K562 (cell line): Measurements from ENCODE around the gene CDC45. TPM values are rescaled to one million over a fixed set of nuclear protein-coding genes. Genes with fewer than 3 reads are reported as not detected.
A peak's percentile ranks its signal among the peaks of the same experiment; 100 is the strongest.

Experiments
- ATAC-seq: fragments of 200-7000 bp; cut with Tn5 transposase; 3 replicates; pipeline ENCODE4 v1.9.1; 2020; ENCODE audit warnings: moderate library complexity
- BruUV-seq: library from RNA; stranded (reverse); fragments of 400-500 nt; replicated peaks from 2 replicates; lab custom pipeline; 2021; lab: Mats Ljungman, UMichigan
- CTCF ChIA-PET: fragments of 300-600 bp; formaldehyde crosslinking; extraction: SDS; loops from one replicate; lab custom pipeline; 2021; ENCODE audit warnings: low intra/inter-chr PET ratio; lab: Yijun Ruan, JAX
- POLR2A ChIA-PET: fragments of 300-600, 350-650 bp; sonication (Branson Sonifier 250); formaldehyde crosslinking; extraction: SDS; loops from one replicate; lab custom pipeline; 2021; ENCODE audit warnings: antibody characterized with exemption, inconsistent platforms; lab: Yijun Ruan, JAX
- DNase-seq, 4 experiments: peaks; one replicate each; pipeline versions ENCODE4 v3.0.0 to v3.0.0-alpha.2; 2011 to 2018; ENCODE audit warnings: low spot score in 3 of 4, mixed read lengths in 3 of 4; ENCODE audit errors: extremely low read depth in 1 of 4
- FAIRE-seq: peaks from 2 replicates; lab custom pipeline; 2011; peaks lifted over from hg19 to GRCh38; lab: Jason Lieb, UNC
- H2AFZ ChIP-seq: 2 replicates; pipeline ENCODE4 v1.6.0; 2011; ENCODE audit warnings: low read depth, low read length, control low read depth, inconsistent platforms
- H3K27ac ChIP-seq: fragments of 200-600 bp; 3 replicates; pipeline ENCODE4 v1.8.0; 2011; ENCODE audit warnings: low read depth, mild to moderate bottlenecking, control low read depth, inconsistent platforms, low read length, moderate library complexity, mixed read lengths; ENCODE audit errors: extremely low read depth
- H3K27me3 ChIP-seq, 2 experiments: fragments of 300-600 bp in 1 of 2; 2 replicates in 1 of 2; 3 replicates in 1 of 2; pipeline versions ENCODE4 v1.6.0 to v1.8.0; 2011; ENCODE audit warnings: inconsistent platforms in 2 of 2, low read length in 2 of 2, mild to moderate bottlenecking in 1 of 2, mixed read lengths in 1 of 2, moderate library complexity in 1 of 2; ENCODE audit not compliant: control insufficient read depth in 2 of 2, insufficient read depth in 2 of 2
- H3K36me3 ChIP-seq: fragments of 300-600 bp; 3 replicates; pipeline ENCODE4 v1.8.0; 2011; ENCODE audit warnings: mild to moderate bottlenecking, low read length, inconsistent platforms; ENCODE audit not compliant: control insufficient read depth, insufficient read depth
- H3K4me1 ChIP-seq, 2 experiments: fragments of 200-600 bp in 1 of 2; replicated peaks in 1 of 2; 2 replicates in 1 of 2; 3 replicates in 1 of 2; pipeline versions ENCODE4 v1.5.1 to v1.8.0; 2011; ENCODE audit warnings: inconsistent platforms in 2 of 2, low read length in 2 of 2, mild to moderate bottlenecking in 1 of 2, mixed read lengths in 1 of 2, moderate library complexity in 1 of 2; ENCODE audit not compliant: control insufficient read depth in 2 of 2, insufficient read depth in 2 of 2
- H3K4me2 ChIP-seq: 2 replicates; pipeline ENCODE4 v1.6.1; 2011; ENCODE audit warnings: low read length, control low read depth, inconsistent platforms, mixed read lengths; ENCODE audit not compliant: insufficient read depth
- H3K4me3 ChIP-seq: fragments of 200-600 bp; sonication (generic), shearing (Covaris generic); 2 replicates; pipeline ENCODE4 v1.5.1; 2016; ENCODE audit warnings: control low read depth, inconsistent platforms
- H3K79me2 ChIP-seq: fragments of 200-600 bp; 3 replicates; pipeline ENCODE4 v1.8.0; 2011; ENCODE audit warnings: low read length, inconsistent platforms; ENCODE audit not compliant: control insufficient read depth, insufficient read depth
- H3K9ac ChIP-seq, 2 experiments: 2 replicates each; pipeline versions ENCODE4 v1.6.0 to v1.6.1; 2011; ENCODE audit warnings: low read depth in 2 of 2, low read length in 2 of 2, control low read depth in 1 of 2, inconsistent platforms in 1 of 2, mild to moderate bottlenecking in 1 of 2, mixed read lengths in 1 of 2; ENCODE audit not compliant: insufficient read depth in 1 of 2
- H3K9me1 ChIP-seq: one replicate; pipeline ENCODE4 v1.6.0; 2011; ENCODE audit warnings: inconsistent platforms, mild to moderate bottlenecking, low read length, moderate library complexity; ENCODE audit not compliant: control insufficient read depth, insufficient read depth
- H3K9me3 ChIP-seq: replicated peaks from 2 replicates; pipeline ENCODE4 v1.5.1; 2011; ENCODE audit warnings: low read depth, low read length, inconsistent platforms; ENCODE audit not compliant: control insufficient read depth, insufficient read depth
- H4K20me1 ChIP-seq: replicated peaks from 2 replicates; pipeline ENCODE4 v1.6.1; 2011; ENCODE audit warnings: low read length, inconsistent platforms, mixed read lengths; ENCODE audit not compliant: control insufficient read depth, insufficient read depth
- ATF2 ChIP-seq: sonication (generic); formaldehyde crosslinking; IDR thresholded peaks from 2 replicates; pipeline ENCODE4 v1.8.1; 2022; ENCODE audit warnings: missing genetic modification reagents
- HMG20B ChIP-seq: fragments of 250-450 bp; sonication (Bioruptor Pico); IDR thresholded peaks from 2 replicates; pipeline ENCODE4 v1.5.0; 2021; ENCODE audit warnings: mild to moderate bottlenecking
- MCM3 ChIP-seq: fragments of 450-650 bp; IDR thresholded peaks from 2 replicates; pipeline ENCODE4 v1.6.1; 2016
- MED1 ChIP-seq: sonication (generic); formaldehyde crosslinking; IDR thresholded peaks from 2 replicates; pipeline ENCODE4 v1.8.1; 2023; ENCODE audit warnings: missing genetic modification reagents, borderline replicate concordance
- MYBL2 ChIP-seq, 2 experiments: fragments of 450-650 bp in 1 of 2; sonication (generic) in 1 of 2; formaldehyde crosslinking in 1 of 2; IDR thresholded peaks; 2 replicates each; pipeline versions ENCODE4 v1.6.1 to v1.8.1; 2017 to 2022; ENCODE audit warnings: borderline replicate concordance in 1 of 2, inconsistent platforms in 1 of 2, low read depth in 1 of 2, mild to moderate bottlenecking in 1 of 2, missing genetic modification reagents in 1 of 2, moderate library complexity in 1 of 2
- RERE ChIP-seq: sonication (generic); formaldehyde crosslinking; IDR thresholded peaks from 2 replicates; pipeline ENCODE4 v1.8.0; 2023; ENCODE audit warnings: missing genetic modification reagents, mild to moderate bottlenecking, borderline replicate concordance
- SMC3 ChIP-seq: conservative IDR thresholded peaks from 2 replicates; pipeline ENCODE4 v1.6.1; 2011; ENCODE audit warnings: low read depth, low read length, improper control_type of control experiment; ENCODE audit not compliant: insufficient read depth
- SP2 ChIP-seq: IDR thresholded peaks from 2 replicates; pipeline ENCODE4 v1.6.1; 2011; ENCODE audit warnings: mild to moderate bottlenecking, low read depth, low read length, moderate library complexity; ENCODE audit not compliant: poor library complexity, severe bottlenecking; ENCODE audit errors: extremely low read depth
- ZBTB17 ChIP-seq: fragments of 450-650 bp; formaldehyde crosslinking; IDR thresholded peaks from 2 replicates; pipeline ENCODE4 v1.4.0; 2020; ENCODE audit warnings: mild to moderate bottlenecking
- ZC3H4 ChIP-seq: sonication (generic); formaldehyde crosslinking; IDR thresholded peaks from 2 replicates; pipeline ENCODE4 v1.9.0; 2021; ENCODE audit warnings: missing genetic modification reagents, borderline replicate concordance
- ZFX ChIP-seq: sonication (generic); formaldehyde crosslinking; IDR thresholded peaks from 2 replicates; pipeline ENCODE4 v1.8.0; 2022; ENCODE audit warnings: mild to moderate bottlenecking, missing genetic modification reagents, moderate library complexity
- ZKSCAN1 ChIP-seq: fragments of 150-350 bp; IDR thresholded peaks from 2 replicates; pipeline ENCODE4 v1.6.1; 2016; ENCODE audit warnings: low read depth, low read length
- ZNF263 ChIP-seq: sonication (generic); formaldehyde crosslinking; IDR thresholded peaks from 2 replicates; pipeline ENCODE4 v1.8.0; 2022; ENCODE audit warnings: mild to moderate bottlenecking, missing genetic modification reagents, borderline replicate concordance
- ZNF408 ChIP-seq: fragments of 250-450 bp; sonication (Bioruptor Pico); IDR thresholded peaks from 2 replicates; pipeline ENCODE4 v1.4.0; 2020; ENCODE audit warnings: low read depth, mild to moderate bottlenecking, moderate library complexity
- WGBS: fragments of 100-300 bp; shearing (Covaris generic); methylation state at CpG from one replicate; pipeline ENCODE4 v1.1.6; 2016; ENCODE audit warnings: low coverage, mixed read lengths; ENCODE audit not compliant: insufficient coverage; ENCODE audit errors: missing lambda C conversion rate; 5-methylcytosine and 5-hydroxymethylcytosine counted together
- in situ Hi-C: fragments of 300-500 bp; cut with MboI; formaldehyde crosslinking; loops from 4 replicates; pipeline ENCODE4 v1.15.0; 2018; ENCODE audit warnings: inconsistent platforms, mixed read lengths
- intact Hi-C: fragments of 100-400 bp; cut with micrococcal nuclease; formaldehyde crosslinking; loops from 2 replicates; pipeline ENCODE4 v1.14.2; 2022
- polyA plus RNA-seq, 8 experiments: library from polyadenylated mRNA; depleted of rRNA in 4 of 8; stranded (reverse) in 5 of 8; unstranded in 3 of 8; fragments of >200 nt; fragmentation: Nextera tagmentation in 2 of 8; fragmentation: Illumina TruSeq in 1 of 8; extraction: Ambion mirVana in 2 of 8; extraction: Trizol in 1 of 8; gene quantifications; 2 replicates each; pipeline versions ENCODE4 v1.2.1 to v1.2.3, GENCODE V29; 2011 to 2014; ENCODE audit warnings: inconsistent platforms in 1 of 8, missing spikeins in 1 of 8
- total RNA-seq, 7 experiments: library from RNA; depleted of rRNA in 6 of 7; stranded (reverse); fragments of >200 nt in 6 of 7; fragmentation: Illumina TruSeq in 2 of 7; extraction: Trizol in 2 of 7; gene quantifications; 2 replicates each; pipeline versions ENCODE4 v1.2.1 to v1.2.3, GENCODE V29; 2011 to 2021; ENCODE audit warnings: low replicate concordance in 1 of 7

Gene CDC45
- total and polyA plus RNA-seq, 9 of the 15 experiments (the other 6 are each of a cell fraction or from before 2014, with no cell fraction given), result 251 to 580 (median 410) TPM

GRCh38 chr22:19467912-19468311, 11.8 kb upstream of the CDC45 start:
- 91% methylated on average over 6 of the region's 6 CpGs for WGBS
- 0 out of 2 replicates have a peak, but pooled peaks have one; percentile 5 for TF ChIP-seq SMC3
- no peak for TF ChIP-seq MYBL2 (IDR thresholded peaks at IDR 0.05; ENCODE audit: low read depth)
- no peak for TF ChIP-seq MYBL2 (CRISPR knock-in tag; IDR thresholded peaks at IDR 0.05; ENCODE audit: borderline replicate concordance)
- 0 out of 2 replicates have a peak, but pooled peaks have one; percentile 61 for TF ChIP-seq ZKSCAN1
- no peak for TF ChIP-seq MCM3
- no peak for TF ChIP-seq HMG20B (CRISPR knock-in tag)
- TF ChIP-seq ZFX (CRISPR knock-in tag), result no peak
- TF ChIP-seq MED1 (CRISPR knock-in tag), result peak; percentile 68; the same call in 1 of the 2 replicates
- TF ChIP-seq ATF2 (CRISPR knock-in tag), result 0 out of 2 replicates have a peak, but pooled peaks have one; percentile 16
- TF ChIP-seq ZNF408 (CRISPR knock-in tag), result no peak
- no peak for TF ChIP-seq ZNF263 (CRISPR knock-in tag)
- TF ChIP-seq ZC3H4 (CRISPR knock-in tag), result peak; percentile 59; the same call in 1 of the 2 replicates
- no peak for TF ChIP-seq RERE (CRISPR knock-in tag)
- TF ChIP-seq ZBTB17 (CRISPR knock-in tag), result no peak
- TF ChIP-seq SP2, result peak; percentile 3
- H3K79me2 ChIP-seq, result peaks cover 7% of the 10 kb centered on the region
- H3K4me2 ChIP-seq, result no peak overlapping the region
- no peak overlapping the region for H3K9ac ChIP-seq
- no peaks in the 10 kb centered on the region for H3K27me3 ChIP-seq
- FAIRE-seq (no peak), DNase-seq (no peak), ATAC-seq (no peak)
- no peak overlapping the region for H3K27ac ChIP-seq
- H3K4me1 ChIP-seq, result no peaks in the 10 kb centered on the region
- H2AFZ ChIP-seq, result no peak overlapping the region
- BruUV-seq, result no TSS peak
- intact Hi-C loops, result no loop called here
- H3K4me3 ChIP-seq, result no peak overlapping the region
- POLR2A ChIA-PET, result interaction anchor here (0.7 to 13.6 kb wide), 10 partner anchors 11 to 295 kb away, joined by 3 to 148 read pairs (median 4); partner anchors contain the start of genes CDC45, HIRA, MRPL40 and UFD1
- H4K20me1 ChIP-seq, result peaks cover 23% of the 10 kb centered on the region
- H3K9me3 ChIP-seq, result no peaks in the 10 kb centered on the region
- CTCF ChIA-PET, result no interaction called here
- in situ Hi-C loops, result no loop called here
- peaks cover 100% of the 10 kb centered on the region for H3K36me3 ChIP-seq
- peaks cover 9% of the 10 kb centered on the region for H3K9me1 ChIP-seq
